Measurements from ENCODE around the gene AP3B1. TPM values are rescaled to one million over a fixed set of nuclear protein-coding genes. Genes with fewer than 3 reads are reported as not detected.

The AP3B1 gene
- total RNA-seq, 2 donors from 2014 or later, result 53.4 to 74.0 TPM

DNA sequence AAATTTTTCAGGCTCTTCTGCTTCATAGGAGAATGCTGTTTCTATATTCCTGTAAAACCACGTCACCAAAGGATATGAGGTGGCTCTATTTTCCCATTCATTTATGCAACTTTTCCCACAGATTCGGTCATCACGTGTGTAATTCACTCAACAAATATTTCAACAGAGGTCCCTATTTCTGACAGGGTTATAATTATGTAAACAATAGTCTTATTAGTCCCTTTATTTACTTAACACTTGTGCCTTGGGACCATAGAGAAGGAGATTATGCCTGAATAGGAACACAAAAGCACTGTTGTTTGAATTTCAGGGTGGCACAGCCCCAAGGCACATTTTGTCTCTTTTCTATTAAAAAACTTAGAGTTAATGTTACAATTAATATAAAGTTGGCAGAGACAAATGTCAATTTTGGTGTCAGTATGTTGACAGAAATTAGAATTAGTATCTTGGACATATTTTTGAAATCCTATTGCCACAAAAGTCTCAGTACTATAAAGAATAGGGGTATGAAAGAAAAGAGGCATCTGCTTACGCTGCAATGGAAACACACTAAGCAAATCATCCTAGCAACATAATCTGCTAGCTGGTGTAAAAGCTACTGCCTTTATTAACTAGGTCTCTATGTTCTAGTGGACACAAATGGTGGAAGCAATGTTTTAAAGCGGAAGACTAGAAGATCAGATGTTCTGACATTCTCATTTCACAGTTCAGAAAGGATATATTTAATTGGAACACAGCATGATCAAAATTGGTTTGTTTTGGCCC, 289.3 kb downstream of the AP3B1 start:
- H3K36me3 Mint-ChIP-seq (ENCODE audit: low read depth), result peaks cover 9% of the 10 kb centered on the region
- Histone ChIP-seq H3K36me3 (ENCODE audit: control insufficient read depth, insufficient read depth, low read length) (peaks cover 8% of the 10 kb centered on the region), H3K4me1 (ENCODE audit: control insufficient read depth, insufficient read depth, low read length) (no peaks in the 10 kb centered on the region), H3K9ac (ENCODE audit: extremely low read depth, low read length, poor library complexity, severe bottlenecking) (no peak overlapping the region), H3K27me3 (ENCODE audit: control insufficient read depth, insufficient read depth, low read length, poor library complexity, severe bottlenecking) (peaks cover 1% of the 10 kb centered on the region), H3K9me3 (ENCODE audit: control insufficient read depth, low read length) (peaks cover 8% of the 10 kb centered on the region), H3K27ac (ENCODE audit: low read depth, low read length) (no peak overlapping the region), H3K4me3 (ENCODE audit: low read length) (no peak overlapping the region)
- DNase-seq, result no peak
- no peaks in the 10 kb centered on the region for H3K27me3 Mint-ChIP-seq (ENCODE audit: insufficient read depth)
- H3K9me3 Mint-ChIP-seq, result no peaks in the 10 kb centered on the region
- peaks cover 6% of the 10 kb centered on the region for H3K4me1 Mint-ChIP-seq
- no peak overlapping the region for H3K27ac Mint-ChIP-seq
- TF ChIP-seq, protein P1, sequence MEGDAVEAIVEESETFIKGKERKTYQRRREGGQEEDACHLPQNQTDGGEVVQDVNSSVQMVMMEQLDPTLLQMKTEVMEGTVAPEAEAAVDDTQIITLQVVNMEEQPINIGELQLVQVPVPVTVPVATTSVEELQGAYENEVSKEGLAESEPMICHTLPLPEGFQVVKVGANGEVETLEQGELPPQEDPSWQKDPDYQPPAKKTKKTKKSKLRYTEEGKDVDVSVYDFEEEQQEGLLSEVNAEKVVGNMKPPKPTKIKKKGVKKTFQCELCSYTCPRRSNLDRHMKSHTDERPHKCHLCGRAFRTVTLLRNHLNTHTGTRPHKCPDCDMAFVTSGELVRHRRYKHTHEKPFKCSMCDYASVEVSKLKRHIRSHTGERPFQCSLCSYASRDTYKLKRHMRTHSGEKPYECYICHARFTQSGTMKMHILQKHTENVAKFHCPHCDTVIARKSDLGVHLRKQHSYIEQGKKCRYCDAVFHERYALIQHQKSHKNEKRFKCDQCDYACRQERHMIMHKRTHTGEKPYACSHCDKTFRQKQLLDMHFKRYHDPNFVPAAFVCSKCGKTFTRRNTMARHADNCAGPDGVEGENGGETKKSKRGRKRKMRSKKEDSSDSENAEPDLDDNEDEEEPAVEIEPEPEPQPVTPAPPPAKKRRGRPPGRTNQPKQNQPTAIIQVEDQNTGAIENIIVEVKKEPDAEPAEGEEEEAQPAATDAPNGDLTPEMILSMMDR (conservative IDR thresholded peaks at IDR 0.05), result no peak
- 95 to 100% methylated on average over 1 to 5 of the region's 5 CpGs for WGBS, 2 experiments (ENCODE audit: insufficient coverage in 1 of 2, insufficient read length in 1 of 2)
- no peak overlapping the region for H3K4me3 Mint-ChIP-seq

DNA sequence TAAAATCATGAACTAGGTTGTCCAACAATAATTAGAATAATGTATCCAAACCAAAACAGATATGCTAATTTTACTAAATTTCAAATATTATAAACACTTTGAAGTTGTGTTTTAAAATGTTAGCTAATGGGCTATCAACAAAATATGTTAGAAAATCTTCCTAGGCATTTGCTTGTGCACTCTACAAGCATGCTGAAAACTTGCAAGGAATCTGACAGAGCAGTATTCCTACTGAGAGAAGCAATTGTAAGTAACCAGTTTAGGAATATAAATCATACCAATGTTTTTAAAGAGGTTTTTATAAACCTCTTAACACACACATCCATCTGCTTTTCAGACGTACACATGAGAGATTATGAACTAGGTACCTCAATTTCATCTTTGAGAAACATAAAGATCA, 289.9 kb downstream of the AP3B1 start:
- H3K9me3 Mint-ChIP-seq, result no peaks in the 10 kb centered on the region
- no peak overlapping the region for H3K27ac Mint-ChIP-seq
- Histone ChIP-seq H3K9ac (ENCODE audit: extremely low read depth, low read length, poor library complexity, severe bottlenecking) (no peak overlapping the region), H3K27ac (ENCODE audit: low read depth, low read length) (no peak overlapping the region), H3K27me3 (ENCODE audit: control insufficient read depth, insufficient read depth, low read length, poor library complexity, severe bottlenecking) (no peaks in the 10 kb centered on the region), H3K36me3 (ENCODE audit: control insufficient read depth, insufficient read depth, low read length) (peaks cover 10% of the 10 kb centered on the region), H3K4me1 (ENCODE audit: control insufficient read depth, insufficient read depth, low read length) (no peaks in the 10 kb centered on the region), H3K9me3 (ENCODE audit: control insufficient read depth, low read length) (peaks cover 8% of the 10 kb centered on the region), H3K4me3 (ENCODE audit: low read length) (no peak overlapping the region)
- WGBS, 2 experiments (ENCODE audit: insufficient coverage in 1 of 2, insufficient read length in 1 of 2), result 90% methylated on average over 1 of the region's 1 CpG
- peaks cover 11% of the 10 kb centered on the region for H3K36me3 Mint-ChIP-seq (ENCODE audit: low read depth)
- H3K27me3 Mint-ChIP-seq (ENCODE audit: insufficient read depth), result no peaks in the 10 kb centered on the region
- peaks cover 7% of the 10 kb centered on the region for H3K4me1 Mint-ChIP-seq
- no peak for DNase-seq
- TF ChIP-seq, protein P1 (conservative IDR thresholded peaks at IDR 0.05), result no peak
- no peak overlapping the region for H3K4me3 Mint-ChIP-seq

DNA sequence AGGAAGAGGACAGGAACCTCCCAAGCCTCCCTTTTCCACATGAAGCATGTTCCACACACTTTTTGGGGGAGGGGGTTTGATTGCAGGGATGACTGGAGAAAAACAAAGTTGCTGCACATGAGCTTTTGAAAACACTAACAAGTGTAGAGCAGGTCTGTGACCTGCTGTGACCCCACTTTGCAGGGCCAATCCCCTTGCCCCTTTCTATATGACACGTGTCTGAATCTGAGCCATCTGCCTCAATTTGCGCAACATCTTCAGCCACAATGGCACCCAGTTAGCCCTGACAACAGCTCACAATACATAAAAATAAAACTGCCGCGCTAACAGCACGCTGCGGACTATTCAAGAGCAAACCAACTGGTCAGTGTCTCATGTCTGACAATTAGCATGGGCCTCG, 290.6 kb downstream of the AP3B1 start:
- Mint-ChIP-seq H3K4me3 (no peak overlapping the region), H3K4me1 (peaks cover 13% of the 10 kb centered on the region), H3K27me3 (ENCODE audit: insufficient read depth) (no peaks in the 10 kb centered on the region), H3K9me3 (no peaks in the 10 kb centered on the region), H3K27ac (no peak overlapping the region), H3K36me3 (ENCODE audit: low read depth) (peaks cover 15% of the 10 kb centered on the region)
- TF ChIP-seq, protein P1 (conservative IDR thresholded peaks at IDR 0.05), result no peak
- Histone ChIP-seq H3K9me3 (ENCODE audit: control insufficient read depth, low read length) (peaks cover 8% of the 10 kb centered on the region), H3K4me3 (ENCODE audit: low read length) (no peak overlapping the region), H3K9ac (ENCODE audit: extremely low read depth, low read length, poor library complexity, severe bottlenecking) (no peak overlapping the region), H3K36me3 (ENCODE audit: control insufficient read depth, insufficient read depth, low read length) (peaks cover 11% of the 10 kb centered on the region), H3K4me1 (ENCODE audit: control insufficient read depth, insufficient read depth, low read length) (no peaks in the 10 kb centered on the region), H3K27me3 (ENCODE audit: control insufficient read depth, insufficient read depth, low read length, poor library complexity, severe bottlenecking) (no peaks in the 10 kb centered on the region), H3K27ac (ENCODE audit: low read depth, low read length) (no peak overlapping the region)
- no peak for DNase-seq
- 58 to 90% methylated on average over 5 to 7 of the region's 7 CpGs for WGBS, 2 experiments (ENCODE audit: insufficient coverage in 1 of 2, insufficient read length in 1 of 2)
